Measurements from ENCODE around the gene HAUS3.
A peak's percentile ranks its signal among the peaks of the same experiment; 100 is the strongest.
"Not testable (repeated sequence)": the region's sequence is repeated elsewhere in the genome, so short reads cannot be mapped to it uniquely, and the experiment has no call there.

HAUS3 gene

GRCh38 chr4:2281575-2282343, 39.8 kb upstream of the HAUS3 start:
- TF ChIP-seq CTCF (IDR thresholded peaks at IDR 0.05; ENCODE audit: extremely low read depth, insufficient read depth, missing control alignments) = peak; percentile 20
- in situ Hi-C loops (cut with MboI; ENCODE audit: low pct_unique_long_range_greater_than_20kb, low sequenced_read_pairs, unreplicated experiment) = no loop called here
- DNase-seq (ENCODE audit: low spot score) = peak; percentile 75

GRCh38 chr4:2280531-2281300, 38.8 kb upstream of the HAUS3 start:
- DNase-seq (ENCODE audit: low spot score) = no peak
- TF ChIP-seq CTCF (IDR thresholded peaks at IDR 0.05; ENCODE audit: extremely low read depth, insufficient read depth, missing control alignments) = no peak
- in situ Hi-C loops (cut with MboI; ENCODE audit: low pct_unique_long_range_greater_than_20kb, low sequenced_read_pairs, unreplicated experiment) = no loop called here

GRCh38 chr4:2277956-2278355, 36.0 kb upstream of the HAUS3 start:
- no peak for DNase-seq (ENCODE audit: low spot score)
- TF ChIP-seq CTCF (IDR thresholded peaks at IDR 0.05; ENCODE audit: extremely low read depth, insufficient read depth, missing control alignments) = no peak
- in situ Hi-C loops (cut with MboI; ENCODE audit: low pct_unique_long_range_greater_than_20kb, low sequenced_read_pairs, unreplicated experiment) = no loop called here

- no peak for TF ChIP-seq CTCF (IDR thresholded peaks at IDR 0.05; ENCODE audit: extremely low read depth, insufficient read depth, missing control alignments)
- DNase-seq (ENCODE audit: low spot score) = no peak
- in situ Hi-C loops (cut with MboI; ENCODE audit: low pct_unique_long_range_greater_than_20kb, low sequenced_read_pairs, unreplicated experiment) = no loop called here
These were observed 34.8 kb upstream of the HAUS3 start for GRCh38 chr4:2276581-2277325.

GRCh38 chr4:2275546-2276251, 33.8 kb upstream of the HAUS3 start:
- no peak for DNase-seq (ENCODE audit: low spot score)
- in situ Hi-C loops (cut with MboI; ENCODE audit: low pct_unique_long_range_greater_than_20kb, low sequenced_read_pairs, unreplicated experiment) = no loop called here
- TF ChIP-seq CTCF (IDR thresholded peaks at IDR 0.05; ENCODE audit: extremely low read depth, insufficient read depth, missing control alignments) = no peak

GRCh38 chr4:2275044-2275397, 33.1 kb upstream of the HAUS3 start:
- DNase-seq (ENCODE audit: low spot score); in situ Hi-C loops (cut with MboI; ENCODE audit: low pct_unique_long_range_greater_than_20kb, low sequenced_read_pairs, unreplicated experiment): not testable (repeated sequence)
